ENCODE measurements around the gene TTC21A.

Gene TTC21A

GRCh38 chr3:39112113-39112512 is 4.6 kb downstream of the TTC21A start:
- no peak overlapping the region for H3K27ac ChIP-seq (replicated peaks; ENCODE audit: low read length)
- no peak overlapping the region for H3K9ac ChIP-seq (ENCODE audit: low read depth, low read length, poor library complexity)
- no peak overlapping the region for H2AFZ ChIP-seq (ENCODE audit: low read length)
- H4K91ac ChIP-seq (ENCODE audit: low read depth, low read length, poor library complexity) = no peak overlapping the region
- no peak overlapping the region for H3K4me2 ChIP-seq (ENCODE audit: insufficient read depth, low read length, poor library complexity, severe bottlenecking)
- no peaks in the 10 kb centered on the region for H3K27me3 ChIP-seq (ENCODE audit: control insufficient read depth in 3 of 3, insufficient read depth in 3 of 3, low read depth in 1 of 3, low read length in 3 of 3)
- no peaks in the 10 kb centered on the region for H3K36me3 ChIP-seq (replicated peaks in 1 of 2; ENCODE audit: control insufficient read depth in 2 of 2, insufficient read depth in 2 of 2, low read length in 2 of 2)
- H3K79me1 ChIP-seq (ENCODE audit: low read depth, low read length) = peaks cover 1% of the 10 kb centered on the region
- peak overlapping the region; percentile 46 for H3K23ac ChIP-seq (ENCODE audit: low read depth, low read length, poor library complexity)
- no peak overlapping the region for H2BK12ac ChIP-seq (ENCODE audit: low read length)
- H3K9me3 ChIP-seq (replicated peaks in 1 of 2; ENCODE audit: control insufficient read depth in 2 of 2, insufficient read depth in 1 of 2, low read depth in 1 of 2, low read length in 2 of 2) = no peaks in the 10 kb centered on the region
- no peak overlapping the region for H3K4ac ChIP-seq (ENCODE audit: low read length)
- H4K8ac ChIP-seq (ENCODE audit: low read depth, low read length) = no peak overlapping the region
- peaks cover 1 to 2% of the 10 kb centered on the region in 2 donors for H3K4me1 ChIP-seq (ENCODE audit: control insufficient read depth in 2 of 2, insufficient read depth in 1 of 2, low read depth in 1 of 2, low read length in 2 of 2)
- no peak overlapping the region for H3K4me3 ChIP-seq (ENCODE audit: low read length in 2 of 2)
- no peak overlapping the region for H2BK120ac ChIP-seq (ENCODE audit: low read depth, low read length)
- no peak for DNase-seq (ENCODE audit: low spot score)
- no CpG with 5 or more reads among the region's 3 CpGs for WGBS, 2 donors (ENCODE audit: extremely low coverage in 2 of 2, insufficient read length in 2 of 2, insufficient replicate concordance in 1 of 2)
- H2BK5ac ChIP-seq (ENCODE audit: low read length) = no peak overlapping the region
- H2BK15ac ChIP-seq (ENCODE audit: low read length) = no peak overlapping the region
- no peak overlapping the region for H2AK5ac ChIP-seq (ENCODE audit: low read depth, low read length)
- H3K18ac ChIP-seq (ENCODE audit: low read length) = no peak overlapping the region
- no peak overlapping the region for H3K14ac ChIP-seq (ENCODE audit: low read length)

DNA sequence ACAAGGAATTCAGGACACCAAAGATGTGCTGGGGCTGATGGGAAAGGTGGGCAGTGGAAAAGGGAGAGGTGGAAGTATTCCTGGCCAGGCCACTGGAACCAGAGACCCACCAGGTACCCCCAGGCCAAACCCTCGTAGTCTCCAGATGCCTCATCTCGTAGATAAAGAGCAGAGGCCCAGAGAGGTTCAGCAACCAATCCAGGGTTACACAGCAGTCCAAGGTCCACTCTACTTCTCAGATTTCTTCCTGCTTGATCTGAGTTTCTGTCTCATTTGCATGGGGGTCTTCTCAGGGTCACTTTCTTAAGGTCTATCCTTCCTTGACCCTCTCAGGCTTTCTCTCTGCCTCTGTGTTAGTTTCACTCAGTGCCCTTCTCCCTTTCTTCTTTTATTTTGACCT is 5.1 kb downstream of the TTC21A start:
- H3K9ac ChIP-seq (ENCODE audit: low read depth, low read length, poor library complexity) = no peak overlapping the region
- H2BK12ac ChIP-seq (ENCODE audit: low read length) = no peak overlapping the region
- no peak overlapping the region for H3K18ac ChIP-seq (ENCODE audit: low read length)
- no peak overlapping the region for H3K27ac ChIP-seq (replicated peaks; ENCODE audit: low read length)
- no peaks in the 10 kb centered on the region for H3K9me3 ChIP-seq (replicated peaks in 1 of 2; ENCODE audit: control insufficient read depth in 2 of 2, insufficient read depth in 1 of 2, low read depth in 1 of 2, low read length in 2 of 2)
- H4K91ac ChIP-seq (ENCODE audit: low read depth, low read length, poor library complexity) = no peak overlapping the region
- no peaks in the 10 kb centered on the region for H3K36me3 ChIP-seq (replicated peaks in 1 of 2; ENCODE audit: control insufficient read depth in 2 of 2, insufficient read depth in 2 of 2, low read length in 2 of 2)
- H2BK120ac ChIP-seq (ENCODE audit: low read depth, low read length) = no peak overlapping the region
- H2AK5ac ChIP-seq (ENCODE audit: low read depth, low read length) = no peak overlapping the region
- H2BK15ac ChIP-seq (ENCODE audit: low read length) = no peak overlapping the region
- no peak overlapping the region for H3K23ac ChIP-seq (ENCODE audit: low read depth, low read length, poor library complexity)
- H2BK5ac ChIP-seq (ENCODE audit: low read length) = no peak overlapping the region
- no peak for DNase-seq (ENCODE audit: low spot score)
- no peak overlapping the region for H2AFZ ChIP-seq (ENCODE audit: low read length)
- no CpG with 5 or more reads among the region's 2 CpGs for WGBS, 2 donors (ENCODE audit: extremely low coverage in 2 of 2, insufficient read length in 2 of 2, insufficient replicate concordance in 1 of 2)
- H3K27me3 ChIP-seq (ENCODE audit: control insufficient read depth in 3 of 3, insufficient read depth in 3 of 3, low read depth in 1 of 3, low read length in 3 of 3) = no peaks in the 10 kb centered on the region
- no peak overlapping the region for H3K14ac ChIP-seq (ENCODE audit: low read length)
- no peak overlapping the region for H3K4me3 ChIP-seq (ENCODE audit: low read length in 2 of 2)
- peaks cover 1 to 2% of the 10 kb centered on the region in 2 donors for H3K4me1 ChIP-seq (ENCODE audit: control insufficient read depth in 2 of 2, insufficient read depth in 1 of 2, low read depth in 1 of 2, low read length in 2 of 2)
- no peak overlapping the region for H4K8ac ChIP-seq (ENCODE audit: low read depth, low read length)
- H3K4me2 ChIP-seq (ENCODE audit: insufficient read depth, low read length, poor library complexity, severe bottlenecking) = no peak overlapping the region
- no peak overlapping the region for H3K4ac ChIP-seq (ENCODE audit: low read length)
- peaks cover 1% of the 10 kb centered on the region for H3K79me1 ChIP-seq (ENCODE audit: low read depth, low read length)

- Histone ChIP-seq H3K27ac (replicated peaks; ENCODE audit: low read length) (no peak overlapping the region), H3K9ac (ENCODE audit: low read depth, low read length, poor library complexity) (no peak overlapping the region), H3K27me3 (ENCODE audit: control insufficient read depth in 3 of 3, insufficient read depth in 3 of 3, low read depth in 1 of 3, low read length in 3 of 3) (no peaks in the 10 kb centered on the region), H3K4me2 (ENCODE audit: insufficient read depth, low read length, poor library complexity, severe bottlenecking) (no peak overlapping the region), H3K4ac (ENCODE audit: low read length) (no peak overlapping the region), H2BK15ac (ENCODE audit: low read length) (no peak overlapping the region), H3K9me3 (replicated peaks in 1 of 2; ENCODE audit: control insufficient read depth in 2 of 2, insufficient read depth in 1 of 2, low read depth in 1 of 2, low read length in 2 of 2) (no peaks in the 10 kb centered on the region), H2BK5ac (ENCODE audit: low read length) (no peak overlapping the region), H4K8ac (ENCODE audit: low read depth, low read length) (no peak overlapping the region), H3K36me3 (replicated peaks in 1 of 2; ENCODE audit: control insufficient read depth in 2 of 2, insufficient read depth in 2 of 2, low read length in 2 of 2) (no peaks in the 10 kb centered on the region), H2AFZ (ENCODE audit: low read length) (no peak overlapping the region), H3K79me1 (ENCODE audit: low read depth, low read length) (no peaks in the 10 kb centered on the region), H2BK120ac (ENCODE audit: low read depth, low read length) (no peak overlapping the region), H3K23ac (ENCODE audit: low read depth, low read length, poor library complexity) (no peak overlapping the region), H3K18ac (ENCODE audit: low read length) (no peak overlapping the region), H3K14ac (ENCODE audit: low read length) (no peak overlapping the region), H2BK12ac (ENCODE audit: low read length) (no peak overlapping the region), H2AK5ac (ENCODE audit: low read depth, low read length) (no peak overlapping the region), H4K91ac (ENCODE audit: low read depth, low read length, poor library complexity) (no peak overlapping the region), H3K4me1 (ENCODE audit: control insufficient read depth in 2 of 2, insufficient read depth in 1 of 2, low read depth in 1 of 2, low read length in 2 of 2) (peaks cover 0 to 1% of the 10 kb centered on the region in 2 donors), H3K4me3 (ENCODE audit: low read length in 2 of 2) (no peak overlapping the region)
- no peak for DNase-seq (ENCODE audit: low spot score)
- WGBS, 2 donors (ENCODE audit: extremely low coverage in 2 of 2, insufficient read length in 2 of 2, insufficient replicate concordance in 1 of 2) = no CpG with 5 or more reads among the region's 3 CpGs
Measured at GRCh38 chr3:39113291-39113690, 5.8 kb downstream of the TTC21A start.

DNA sequence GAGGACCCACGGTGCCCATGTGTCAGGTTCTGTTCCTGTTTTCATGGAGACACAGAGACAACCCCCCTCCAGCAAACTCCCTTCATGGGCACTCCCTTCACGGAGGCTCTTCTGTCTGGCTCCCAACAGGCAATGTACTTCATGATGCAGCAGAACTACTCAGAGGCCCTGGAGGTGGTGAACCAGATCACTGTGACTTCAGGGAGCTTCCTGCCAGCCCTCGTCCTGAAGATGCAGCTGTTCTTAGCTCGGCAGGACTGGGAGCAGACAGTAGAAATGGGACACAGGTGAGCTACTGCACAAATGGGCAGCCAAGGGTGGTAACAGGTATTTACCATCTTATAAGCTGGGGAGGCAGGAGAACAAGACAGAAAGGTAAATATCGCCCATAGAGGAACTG is 7.0 kb downstream of the TTC21A start:
- Histone ChIP-seq H3K36me3 (replicated peaks in 1 of 2; ENCODE audit: control insufficient read depth in 2 of 2, insufficient read depth in 2 of 2, low read length in 2 of 2) (no peaks in the 10 kb centered on the region), H2BK15ac (ENCODE audit: low read length) (no peak overlapping the region), H3K9me3 (replicated peaks in 1 of 2; ENCODE audit: control insufficient read depth in 2 of 2, insufficient read depth in 1 of 2, low read depth in 1 of 2, low read length in 2 of 2) (no peaks in the 10 kb centered on the region), H3K9ac (ENCODE audit: low read depth, low read length, poor library complexity) (no peak overlapping the region), H4K8ac (ENCODE audit: low read depth, low read length) (no peak overlapping the region), H2BK120ac (ENCODE audit: low read depth, low read length) (no peak overlapping the region), H3K4me2 (ENCODE audit: insufficient read depth, low read length, poor library complexity, severe bottlenecking) (no peak overlapping the region), H3K4ac (ENCODE audit: low read length) (no peak overlapping the region), H3K4me3 (ENCODE audit: low read length in 2 of 2) (no peak overlapping the region), H3K27ac (replicated peaks; ENCODE audit: low read length) (no peak overlapping the region), H3K14ac (ENCODE audit: low read length) (no peak overlapping the region), H3K23ac (ENCODE audit: low read depth, low read length, poor library complexity) (no peak overlapping the region), H3K4me1 (ENCODE audit: control insufficient read depth in 2 of 2, insufficient read depth in 1 of 2, low read depth in 1 of 2, low read length in 2 of 2) (no peaks in the 10 kb centered on the region), H2AFZ (ENCODE audit: low read length) (no peak overlapping the region), H3K79me1 (ENCODE audit: low read depth, low read length) (no peaks in the 10 kb centered on the region), H3K27me3 (ENCODE audit: control insufficient read depth in 3 of 3, insufficient read depth in 3 of 3, low read depth in 1 of 3, low read length in 3 of 3) (no peaks in the 10 kb centered on the region), H2AK5ac (ENCODE audit: low read depth, low read length) (no peak overlapping the region), H2BK12ac (ENCODE audit: low read length) (no peak overlapping the region), H4K91ac (ENCODE audit: low read depth, low read length, poor library complexity) (no peak overlapping the region), H3K18ac (ENCODE audit: low read length) (no peak overlapping the region), H2BK5ac (ENCODE audit: low read length) (no peak overlapping the region)
- WGBS, 2 donors (ENCODE audit: extremely low coverage in 2 of 2, insufficient read length in 2 of 2, insufficient replicate concordance in 1 of 2) = no CpG with 5 or more reads among the region's 5 CpGs
- DNase-seq (ENCODE audit: low spot score) = no peak
